WERI-Rb-1 (cell line): ENCODE data around the gene TNIP1.

Experiments used
- DNase-seq: peaks from one replicate; pipeline ENCODE4 v3.0.0-alpha.2; 2020
- H3K27ac ChIP-seq: fragments of 250-450 bp; sonication (Bioruptor Pico); 2 replicates; pipeline ENCODE4 v1.5.1; 2020; ENCODE audit warnings: mild to moderate bottlenecking, moderate library complexity
- H3K27me3 ChIP-seq: fragments of 250-450 bp; sonication (Bioruptor Pico); 2 replicates; pipeline ENCODE4 v1.5.1; 2021; ENCODE audit warnings: mild to moderate bottlenecking, low read depth, moderate library complexity; ENCODE audit not compliant: insufficient read depth, severe bottlenecking
- H3K36me3 ChIP-seq: fragments of 250-450 bp; sonication (Bioruptor Pico); 2 replicates; pipeline ENCODE4 v1.5.1; 2020; ENCODE audit warnings: mild to moderate bottlenecking, moderate library complexity
- H3K4me3 ChIP-seq: 2 replicates; pipeline ENCODE4 v1.5.1; 2011; ENCODE audit warnings: low read depth, mild to moderate bottlenecking, control low read depth, low read length
- H3K9me3 ChIP-seq: fragments of 250-450 bp; sonication (Bioruptor Pico); 2 replicates; pipeline ENCODE4 v1.5.1; 2021; ENCODE audit warnings: mild to moderate bottlenecking, moderate library complexity; ENCODE audit not compliant: severe bottlenecking
- CTCF ChIP-seq: IDR thresholded peaks from 2 replicates; pipeline ENCODE4 v1.5.1; 2011; ENCODE audit warnings: low read depth, mild to moderate bottlenecking, control low read depth, inconsistent platforms, low read length

The TNIP1 gene

GRCh38 chr5:151016700-151017099 is 64.1 kb downstream of the TNIP1 start:
- no peak for TF ChIP-seq CTCF
- no peaks in the 10 kb centered on the region for H3K36me3 ChIP-seq
- no peaks in the 10 kb centered on the region for H3K9me3 ChIP-seq
- no peak for DNase-seq
- H3K4me3 ChIP-seq: no peak overlapping the region
- no peaks in the 10 kb centered on the region for H3K27me3 ChIP-seq
- no peak overlapping the region for H3K27ac ChIP-seq

GRCh38 chr5:151015974-151016587 is 64.8 kb downstream of the TNIP1 start:
- no peak overlapping the region for H3K27ac ChIP-seq
- H3K9me3 ChIP-seq: no peaks in the 10 kb centered on the region

GRCh38 chr5:151014680-151015343 is 66.0 kb downstream of the TNIP1 start:
- Histone ChIP-seq H3K9me3 (no peaks in the 10 kb centered on the region), H3K27me3 (no peaks in the 10 kb centered on the region), H3K27ac (no peak overlapping the region), H3K36me3 (no peaks in the 10 kb centered on the region), H3K4me3 (no peak overlapping the region)
- no peak for TF ChIP-seq CTCF
- DNase-seq: no peak

More at GRCh38 chr5:151015974-151016587, 64.8 kb downstream of the TNIP1 start:
- no peaks in the 10 kb centered on the region for H3K27me3 ChIP-seq
- no peak overlapping the region for H3K4me3 ChIP-seq
- no peaks in the 10 kb centered on the region for H3K36me3 ChIP-seq
- no peak for TF ChIP-seq CTCF
- no peak for DNase-seq

DNA sequence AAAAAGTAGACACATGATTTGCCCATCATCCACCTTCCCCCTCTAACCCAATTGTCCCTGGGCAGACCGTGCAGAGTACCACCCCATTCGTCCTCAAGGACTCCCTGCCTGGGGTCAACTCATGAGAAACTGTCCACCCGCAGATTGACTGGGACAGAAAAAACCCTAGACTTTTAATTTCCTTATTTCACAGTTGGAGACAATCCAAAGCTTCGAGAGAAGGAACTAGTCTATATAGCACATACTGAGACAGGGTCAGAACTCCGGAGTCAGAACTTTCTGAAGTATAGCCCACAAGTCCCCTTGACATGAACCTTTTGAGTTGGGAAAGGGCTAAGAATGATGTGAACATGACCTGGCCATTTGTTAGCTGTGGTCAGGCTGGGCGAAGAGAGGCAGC is 68.0 kb downstream of the TNIP1 start:
- TF ChIP-seq CTCF: no peak
- H3K36me3 ChIP-seq: no peaks in the 10 kb centered on the region
- DNase-seq: no peak
- no peaks in the 10 kb centered on the region for H3K27me3 ChIP-seq
- no peaks in the 10 kb centered on the region for H3K9me3 ChIP-seq
- no peak overlapping the region for H3K4me3 ChIP-seq
- H3K27ac ChIP-seq: no peak overlapping the region

DNA sequence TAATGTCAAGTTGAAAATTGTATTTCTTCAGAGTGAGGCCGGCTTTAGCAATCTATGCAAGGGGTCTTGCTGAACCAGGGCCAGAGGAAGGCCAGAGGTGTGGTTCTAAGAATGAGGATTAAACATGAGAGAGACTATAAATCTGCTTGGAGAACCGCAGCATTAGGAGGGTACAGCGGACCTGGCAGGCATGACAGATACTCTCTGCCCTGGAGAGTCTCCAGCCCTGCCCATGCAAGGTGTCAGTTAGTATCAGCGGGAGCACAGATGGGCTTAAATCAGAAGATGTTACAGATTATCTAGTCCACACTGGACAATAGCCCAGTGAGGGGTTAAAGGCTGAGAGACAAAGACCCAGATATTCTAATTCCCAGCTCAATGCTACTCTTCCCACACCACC is 71.9 kb downstream of the TNIP1 start:
- H3K9me3 ChIP-seq: no peaks in the 10 kb centered on the region
- H3K4me3 ChIP-seq: no peak overlapping the region
- peak; percentile 55 for DNase-seq
- H3K27me3 ChIP-seq: no peaks in the 10 kb centered on the region
- no peak for TF ChIP-seq CTCF
- H3K36me3 ChIP-seq: no peaks in the 10 kb centered on the region
- H3K27ac ChIP-seq: no peak overlapping the region

DNA sequence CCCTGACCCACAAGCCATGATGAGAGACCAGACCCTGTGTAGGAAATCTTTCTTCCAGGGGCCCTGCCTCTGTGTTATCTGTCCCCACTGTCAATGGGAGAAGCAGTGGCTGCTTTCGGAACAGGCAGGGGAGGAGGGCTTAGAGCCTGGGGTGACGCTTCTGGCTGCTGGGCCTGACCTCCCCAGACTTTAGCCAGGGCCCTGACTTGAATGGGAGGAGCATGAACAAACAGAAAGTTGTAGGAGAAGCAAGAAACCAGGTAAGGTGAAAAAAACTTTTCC is 72.7 kb downstream of the TNIP1 start:
- Histone ChIP-seq H3K27me3 (no peaks in the 10 kb centered on the region), H3K4me3 (no peak overlapping the region), H3K9me3 (no peaks in the 10 kb centered on the region), H3K36me3 (no peaks in the 10 kb centered on the region), H3K27ac (no peak overlapping the region)
- TF ChIP-seq CTCF: no peak
- DNase-seq: no peak
